ES-I3 (cell line): ENCODE data around the gene APLNR.
A peak's percentile ranks its signal among the peaks of the same experiment; 100 is the strongest.
"Not testable (repeated sequence)": the region's sequence is repeated elsewhere in the genome, so short reads cannot be mapped to it uniquely, and the experiment has no call there.

ENCODE experiments used
- H3K36me3 ChIP-seq: 2 replicates; pipeline ENCODE4 v1.6.1; 2013; ENCODE audit warnings: mild to moderate bottlenecking, low read length, control low read depth, moderate library complexity; ENCODE audit not compliant: insufficient read depth
- H3K4me1 ChIP-seq: 2 replicates; pipeline ENCODE4 v1.6.1; 2013; ENCODE audit warnings: mild to moderate bottlenecking, control low read depth, low read length; ENCODE audit not compliant: insufficient read depth
- H3K9ac ChIP-seq: 2 replicates; pipeline ENCODE4 v1.6.1; 2013; ENCODE audit warnings: low read depth, mild to moderate bottlenecking, low read length, moderate library complexity
- H3K9me3 ChIP-seq: 2 replicates; pipeline ENCODE4 v1.6.1; 2013; ENCODE audit warnings: mild to moderate bottlenecking, low read length, moderate library complexity; ENCODE audit not compliant: control insufficient read depth, insufficient read depth

The APLNR gene

DNA sequence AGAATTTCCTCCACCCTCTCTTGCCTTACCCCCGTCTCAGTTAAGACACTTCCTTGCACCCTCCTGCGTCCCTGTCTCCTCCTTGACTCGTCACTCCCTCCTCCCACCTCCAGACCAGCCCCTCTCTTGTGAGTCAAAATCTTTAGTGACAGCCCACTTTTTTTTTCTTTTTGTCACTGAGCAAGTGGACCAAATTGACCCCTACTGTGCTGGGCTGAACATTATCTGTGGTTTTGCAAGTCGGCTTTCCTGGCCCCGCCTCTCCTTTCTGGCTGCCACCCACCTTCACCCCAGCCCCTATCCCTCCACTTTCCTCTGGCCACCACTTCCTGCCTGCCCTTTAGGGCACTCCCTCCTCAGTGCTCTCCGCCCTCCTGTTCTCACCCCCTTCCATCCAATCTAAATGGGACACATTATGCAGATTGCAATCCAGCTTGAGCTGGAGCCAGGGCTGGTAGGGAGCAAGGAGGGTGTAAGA, at the start of gene APLNR:
APLNR (minus strand) TSS at position 47 of the 478 bp plus-strand sequence. CDS start 246 bp downstream, outside the sequence.
- Histone ChIP-seq H3K9ac (no peak within 1 kb of the TSS; the same call in 1 of the 2 replicates), H3K36me3 (no peaks in the 10 kb centered on the region), H3K9me3 (no peaks in the 10 kb centered on the region), H3K4me1 (peaks cover 21% of the 10 kb centered on the region)

DNA sequence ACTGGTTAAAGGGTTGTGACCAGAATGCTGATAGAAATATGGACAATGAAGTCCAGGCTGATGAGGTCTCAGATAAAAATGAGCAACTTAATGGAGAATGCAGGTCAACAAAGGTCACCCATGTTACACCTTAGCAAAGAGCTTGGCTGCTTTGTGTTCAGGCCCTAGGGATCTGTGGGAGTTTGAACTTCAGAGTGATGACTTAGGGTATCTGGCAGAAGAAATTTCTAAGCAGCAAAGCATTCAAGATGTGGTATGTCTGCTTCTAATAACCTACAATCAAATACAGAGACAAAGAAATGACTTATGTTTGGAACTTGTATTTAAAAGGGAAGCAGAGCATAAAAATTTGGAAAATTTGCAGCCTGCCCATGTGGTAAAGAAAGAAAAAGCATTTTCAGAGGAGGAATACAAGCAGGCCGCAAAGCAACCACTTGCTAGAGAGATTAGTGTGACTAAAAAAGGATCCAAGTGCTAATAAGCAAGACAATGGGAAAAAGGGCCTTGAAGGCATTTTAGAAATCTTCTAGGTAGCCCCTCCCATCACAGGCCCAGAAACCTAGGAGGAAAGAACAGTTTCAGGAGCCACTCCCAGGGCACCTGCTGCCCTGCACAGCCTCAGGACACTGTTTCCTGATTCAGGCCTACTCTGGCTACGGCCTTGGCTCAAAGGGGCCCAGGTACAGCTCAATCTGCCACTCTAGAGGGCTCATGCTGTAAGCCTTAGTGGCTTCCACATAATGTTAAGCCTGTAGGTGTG, 46.4 kb upstream of the APLNR start:
- H3K9me3 ChIP-seq = no peaks in the 10 kb centered on the region; the same call in 1 of the 2 replicates
- no peak overlapping the region for H3K9ac ChIP-seq
- H3K36me3 ChIP-seq = no peaks in the 10 kb centered on the region
- H3K4me1 ChIP-seq = peaks cover 16% of the 10 kb centered on the region

DNA sequence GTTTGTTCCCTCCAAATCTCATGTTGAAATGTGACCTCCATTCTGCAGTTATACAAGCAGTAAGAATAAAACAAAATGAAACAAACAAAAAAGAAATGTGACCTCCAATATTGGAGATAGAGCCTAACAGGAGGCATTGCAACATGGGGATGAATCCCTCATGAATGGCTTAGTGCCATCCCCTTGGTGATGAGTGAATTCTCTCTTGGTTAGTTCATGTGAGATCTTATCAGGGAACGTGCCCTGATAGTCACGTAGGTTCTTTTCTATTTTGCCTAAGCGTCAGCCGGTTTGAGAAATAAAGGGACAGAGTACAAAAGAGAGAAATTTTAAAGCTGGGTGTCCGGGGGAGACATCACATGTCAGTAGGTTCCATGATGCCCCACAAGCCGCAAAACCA, 44.5 kb upstream of the APLNR start:
- H3K9me3 ChIP-seq, H3K36me3 ChIP-seq, H3K9ac ChIP-seq: not testable (repeated sequence)
- H3K4me1 ChIP-seq = peaks cover 18% of the 10 kb centered on the region

- H3K4me1 ChIP-seq = peaks cover 13% of the 10 kb centered on the region
- no peak overlapping the region for H3K9ac ChIP-seq
- no peaks in the 10 kb centered on the region for H3K36me3 ChIP-seq
- no peaks in the 10 kb centered on the region; the same call in 1 of the 2 replicates for H3K9me3 ChIP-seq
Observed at GRCh38 chr11:57279116-57279515, 42.1 kb upstream of the APLNR start.

DNA sequence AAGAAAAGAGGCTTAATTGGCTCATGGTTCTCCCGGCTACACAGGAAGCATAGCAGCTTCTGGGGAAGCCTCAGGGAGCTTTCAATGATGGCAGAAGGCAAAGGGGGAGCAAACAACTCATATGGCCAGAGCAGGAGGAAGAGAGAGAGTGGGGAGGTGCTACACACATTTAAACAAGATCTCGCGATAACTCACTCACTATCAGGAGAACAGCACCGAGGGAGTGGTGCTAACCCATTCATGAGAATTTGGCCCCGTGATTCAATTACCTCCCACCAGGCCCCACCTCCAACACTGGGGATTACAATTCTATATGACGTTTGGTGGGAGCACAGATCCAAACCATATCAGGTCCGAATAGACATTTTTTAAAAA, 41.7 kb upstream of the APLNR start:
- no peaks in the 10 kb centered on the region for H3K36me3 ChIP-seq
- H3K4me1 ChIP-seq = peaks cover 9% of the 10 kb centered on the region
- H3K9ac ChIP-seq = no peak overlapping the region
- H3K9me3 ChIP-seq = no peaks in the 10 kb centered on the region; the same call in 1 of the 2 replicates

GRCh38 chr11:57277845-57278720, 41.0 kb upstream of the APLNR start:
- no peaks in the 10 kb centered on the region; the same call in 1 of the 2 replicates for H3K9me3 ChIP-seq
- H3K36me3 ChIP-seq = no peaks in the 10 kb centered on the region
- H3K9ac ChIP-seq = peak overlapping the region; percentile 30; the same call in 1 of the 2 replicates
- peaks cover 5% of the 10 kb centered on the region for H3K4me1 ChIP-seq

GRCh38 chr11:57276971-57277675, 40.1 kb upstream of the APLNR start:
- Histone ChIP-seq H3K36me3 (no peaks in the 10 kb centered on the region), H3K9ac (no peak overlapping the region), H3K4me1 (peaks cover 2% of the 10 kb centered on the region; the same call in 1 of the 2 replicates), H3K9me3 (no peaks in the 10 kb centered on the region; the same call in 1 of the 2 replicates)

DNA sequence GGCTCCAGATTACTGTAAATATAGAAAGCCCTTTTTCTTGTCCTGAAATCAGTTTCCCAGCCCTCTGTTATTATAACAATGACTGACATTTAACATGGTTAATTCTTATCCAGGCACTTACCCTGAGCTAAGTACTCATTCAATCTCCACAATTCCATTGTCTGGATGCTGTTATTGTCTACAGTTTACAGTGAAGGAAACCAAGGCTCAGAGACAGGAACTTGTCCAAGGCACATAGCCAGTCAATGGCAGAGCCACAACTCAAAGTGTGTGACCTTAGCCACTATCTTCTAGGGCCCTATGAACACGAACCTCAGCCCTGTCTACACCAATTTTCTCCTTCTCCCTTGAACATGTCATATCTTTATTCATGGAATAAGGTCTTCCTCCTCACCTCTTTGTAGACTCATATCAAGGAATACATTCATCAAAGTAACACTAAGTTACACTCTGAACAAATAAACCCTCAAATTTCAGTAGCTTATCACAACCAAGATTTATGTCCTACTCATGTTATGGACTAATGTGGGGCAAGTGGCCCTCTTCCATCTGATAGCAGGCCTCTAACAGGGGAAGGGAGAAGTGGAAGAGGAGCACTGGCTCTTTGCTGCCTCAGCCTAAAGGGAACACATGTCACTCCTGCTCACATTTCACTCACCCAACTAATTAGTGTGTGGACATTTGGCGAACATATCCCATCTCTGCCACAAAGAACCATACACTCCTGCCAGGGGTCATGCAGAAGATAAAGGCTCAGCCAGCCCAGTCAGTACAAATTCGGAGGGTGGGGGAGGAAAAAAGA, 39.3 kb upstream of the APLNR start:
- peaks cover 2% of the 10 kb centered on the region; the same call in 1 of the 2 replicates for H3K4me1 ChIP-seq
- no peak overlapping the region for H3K9ac ChIP-seq
- H3K36me3 ChIP-seq = no peaks in the 10 kb centered on the region
- no peaks in the 10 kb centered on the region; the same call in 1 of the 2 replicates for H3K9me3 ChIP-seq

DNA sequence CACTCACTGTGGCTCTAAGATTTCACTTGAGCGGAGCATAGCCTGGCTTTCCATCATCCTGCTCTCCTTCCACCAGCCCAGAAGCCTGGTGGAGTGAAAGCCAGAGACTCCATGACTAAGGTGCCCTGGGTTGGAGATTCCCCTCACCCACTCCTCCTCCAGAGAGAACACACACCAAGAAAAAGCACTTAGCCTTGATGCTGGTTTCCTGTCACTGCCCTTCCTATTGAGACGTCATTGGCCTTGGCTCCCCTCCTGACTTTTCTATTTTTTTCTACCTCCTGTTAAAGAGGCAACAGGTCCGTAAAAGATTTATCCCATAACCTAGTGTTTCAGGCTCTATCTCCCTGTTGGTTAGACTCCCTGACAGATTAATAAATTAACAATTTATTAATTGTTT, 38.5 kb upstream of the APLNR start:
- no peak overlapping the region for H3K9ac ChIP-seq
- no peaks in the 10 kb centered on the region for H3K9me3 ChIP-seq
- H3K4me1 ChIP-seq = peaks cover 2% of the 10 kb centered on the region; the same call in 1 of the 2 replicates
- H3K36me3 ChIP-seq = no peaks in the 10 kb centered on the region

GRCh38 chr11:57274904-57275498, 38.0 kb upstream of the APLNR start:
- Histone ChIP-seq H3K4me1 (peaks cover 2% of the 10 kb centered on the region; the same call in 1 of the 2 replicates), H3K9ac (no peak overlapping the region), H3K9me3 (no peaks in the 10 kb centered on the region), H3K36me3 (no peaks in the 10 kb centered on the region)

GRCh38 chr11:57273448-57274058, 36.5 kb upstream of the APLNR start:
- peaks cover 2% of the 10 kb centered on the region; the same call in 1 of the 2 replicates for H3K4me1 ChIP-seq
- H3K36me3 ChIP-seq = no peaks in the 10 kb centered on the region
- H3K9me3 ChIP-seq = no peaks in the 10 kb centered on the region
- H3K9ac ChIP-seq = no peak overlapping the region

DNA sequence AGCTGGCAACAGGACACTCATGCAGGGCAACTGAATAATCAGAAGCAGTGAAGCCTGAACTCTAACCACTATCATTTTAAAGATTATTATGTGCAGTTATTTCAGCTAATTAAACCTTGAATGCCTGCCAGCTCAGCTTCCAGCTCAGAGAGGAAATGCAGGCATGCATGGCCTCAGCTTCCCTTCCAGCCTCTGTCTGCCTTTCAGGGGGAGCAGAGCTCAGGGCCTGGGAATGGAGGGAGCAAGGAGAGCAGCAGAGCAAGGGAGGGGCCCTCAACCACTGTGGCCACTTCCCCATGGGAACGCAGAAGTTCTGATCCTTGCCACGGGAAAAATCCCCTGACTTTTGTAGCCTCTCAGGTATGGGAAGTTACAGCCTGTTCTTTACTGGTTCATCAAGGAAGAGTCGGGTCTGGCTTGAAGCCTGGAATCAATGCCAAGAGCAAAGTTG, 32.5 kb upstream of the APLNR start:
- H3K9ac ChIP-seq = no peak overlapping the region
- H3K36me3 ChIP-seq = no peaks in the 10 kb centered on the region
- no peaks in the 10 kb centered on the region for H3K4me1 ChIP-seq
- peaks cover 9% of the 10 kb centered on the region for H3K9me3 ChIP-seq

DNA sequence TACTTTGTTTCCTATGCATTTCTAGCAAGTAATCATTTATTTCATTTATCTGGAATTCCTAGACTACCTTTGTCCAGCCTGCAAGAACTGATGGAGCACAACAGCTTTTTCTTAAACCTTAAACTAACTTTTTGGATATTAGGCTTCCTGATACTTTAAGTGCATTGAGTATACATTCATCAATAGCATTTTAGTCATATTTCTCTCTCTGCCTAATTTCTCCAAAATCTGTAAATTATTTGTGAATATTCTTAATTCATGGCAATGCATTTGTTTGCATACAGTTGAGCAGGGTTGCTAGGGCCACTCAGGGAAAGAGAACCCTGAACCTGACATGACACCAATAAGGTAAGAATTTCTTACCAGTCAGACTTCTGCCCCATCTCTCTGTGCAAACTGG, 29.1 kb upstream of the APLNR start:
- peaks cover 7% of the 10 kb centered on the region for H3K4me1 ChIP-seq
- H3K9me3 ChIP-seq = peaks cover 11% of the 10 kb centered on the region
- no peak overlapping the region for H3K9ac ChIP-seq
- no peaks in the 10 kb centered on the region for H3K36me3 ChIP-seq
